ENCODE measurements around the gene NDUFC1. TPM values are rescaled to one million over a fixed set of nuclear protein-coding genes. Genes with fewer than 3 reads are reported as not detected.
"Not testable (repeated sequence)": the region's sequence is repeated elsewhere in the genome, so short reads cannot be mapped to it uniquely, and the experiment has no call there.

Gene NDUFC1
- total RNA-seq, 1 experiment from 2014 or later: 59.1 TPM

GRCh38 chr4:139314047-139314800 lies 11.9 kb upstream of the NDUFC1 start:
- no peak overlapping the region for H4K5ac ChIP-seq (ENCODE audit: insufficient read length, low read depth, low read length)
- H3K9me3 ChIP-seq (ENCODE audit: control insufficient read depth, low read depth, low read length): no peaks in the 10 kb centered on the region
- Mint-ChIP-seq H3K36me3 (ENCODE audit: insufficient read depth in 1 of 3, low read depth in 3 of 3) (peaks cover 4 to 17% (median 5%) of the 10 kb centered on the region in 3 experiments; a peak in 6 of 7 replicates), H3K4me1 (peaks cover 50 to 52% of the 10 kb centered on the region in 2 experiments), H3K4me3 (peak overlapping the region; percentile 1 to 50; a peak in 3 of 5 replicates), H3K27me3 (ENCODE audit: low read depth) (no peaks in the 10 kb centered on the region), H3K9me3 (no peaks in the 10 kb centered on the region), H3K27ac (peak overlapping the region; percentile 91 to 99 (median 93))
- H2BK120ac ChIP-seq (ENCODE audit: low read depth, low read length, poor library complexity, severe bottlenecking): no peak overlapping the region
- no peak overlapping the region for H3K23ac ChIP-seq (ENCODE audit: insufficient read length, low read depth, low read length)
- no peak overlapping the region for H4K8ac ChIP-seq (replicated peaks; ENCODE audit: insufficient read length, low read depth, low read length)
- peaks cover 60% of the 10 kb centered on the region for H3K79me2 ChIP-seq (ENCODE audit: insufficient read depth, low read length)
- no CpG with 5 or more reads among the region's 4 CpGs for WGBS (ENCODE audit: extremely low coverage, insufficient read length, low lambda C conversion rate)
- H3K4me2 ChIP-seq (ENCODE audit: insufficient read depth, insufficient read length, low read length): no peak overlapping the region
- H3K27me3 ChIP-seq (ENCODE audit: insufficient read depth, low read length): no peaks in the 10 kb centered on the region
- no peaks in the 10 kb centered on the region for H3K79me1 ChIP-seq (ENCODE audit: insufficient read depth, low read depth, low read length, poor library complexity, severe bottlenecking)
- no peak overlapping the region for H3K18ac ChIP-seq (ENCODE audit: insufficient read length, low read depth, low read length)
- H4K20me1 ChIP-seq (ENCODE audit: control insufficient read depth, insufficient read depth, insufficient read length): no peaks in the 10 kb centered on the region
- H2BK5ac ChIP-seq (ENCODE audit: insufficient read length, low read length): no peak overlapping the region
- no peak overlapping the region for H2BK15ac ChIP-seq (ENCODE audit: low read depth, low read length)
- no peak overlapping the region for H2AK5ac ChIP-seq (ENCODE audit: insufficient read length, low read length)
- no peak overlapping the region for H3K27ac ChIP-seq (ENCODE audit: insufficient read length, low read depth, low read length)
- no peak overlapping the region for H3K56ac ChIP-seq (ENCODE audit: insufficient read length, low read depth, low read length)
- no peak overlapping the region for H2BK20ac ChIP-seq (ENCODE audit: low read depth, low read length, poor library complexity, severe bottlenecking)
- no peak for DNase-seq
- no peak overlapping the region for H4K91ac ChIP-seq (ENCODE audit: insufficient read length, low read depth, low read length)
- H3T11ph ChIP-seq (ENCODE audit: low read length): no peak overlapping the region
- no peak overlapping the region for H3K4ac ChIP-seq (ENCODE audit: low read depth, low read length)
- no peak overlapping the region for H3K9ac ChIP-seq (ENCODE audit: extremely low read depth, insufficient read length, low read length)
- no peak overlapping the region for H2AFZ ChIP-seq (ENCODE audit: low read length)
- H3K23me2 ChIP-seq (ENCODE audit: insufficient read length, low read depth, low read length, poor library complexity, severe bottlenecking): no peaks in the 10 kb centered on the region
- no peak overlapping the region for H2BK12ac ChIP-seq (ENCODE audit: insufficient read length, low read depth, low read length)
- H3K14ac ChIP-seq (ENCODE audit: insufficient read depth, low read length): no peak overlapping the region
- no peaks in the 10 kb centered on the region; the same call in 1 of the 2 replicates for H3K4me1 ChIP-seq (ENCODE audit: insufficient read depth, low read length)
- no peak for TF ChIP-seq CTCF (conservative IDR thresholded peaks at IDR 0.05)

DNA sequence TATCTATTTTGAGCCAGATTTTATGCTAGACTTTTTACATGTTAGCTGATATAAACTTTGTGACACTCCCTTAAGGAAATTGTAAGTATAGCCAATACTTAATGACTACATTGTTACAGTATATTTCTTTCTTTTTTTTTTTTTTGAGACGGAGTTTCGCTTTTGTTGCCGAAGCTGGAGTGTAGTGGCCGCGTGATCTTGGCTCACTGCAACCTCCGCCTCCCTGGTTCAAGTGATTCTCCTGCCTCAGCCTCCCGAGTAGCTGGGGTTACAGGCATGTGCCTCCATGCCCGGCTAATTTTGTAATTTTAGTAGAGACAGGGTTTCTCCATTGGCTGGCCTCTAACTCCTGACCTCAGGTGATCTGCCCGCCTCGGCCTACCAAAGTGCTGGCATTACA lies 11.1 kb upstream of the NDUFC1 start:
- peaks cover 4 to 18% (median 5%) of the 10 kb centered on the region in 3 experiments; a peak in 6 of 7 replicates for H3K36me3 Mint-ChIP-seq (ENCODE audit: insufficient read depth in 1 of 3, low read depth in 3 of 3)
- peak overlapping the region in 1 of 2 experiments; percentile 45; a peak in 1 of 5 replicates for H3K4me3 Mint-ChIP-seq
- H3K4me1 Mint-ChIP-seq: peaks cover 50 to 52% of the 10 kb centered on the region in 2 experiments
- not testable (repeated sequence) for H4K8ac ChIP-seq (replicated peaks; ENCODE audit: insufficient read length, low read depth, low read length); H3K14ac ChIP-seq (ENCODE audit: insufficient read depth, low read length); H3K4me2 ChIP-seq (ENCODE audit: insufficient read depth, insufficient read length, low read length); H3K27me3 ChIP-seq (ENCODE audit: insufficient read depth, low read length); H4K5ac ChIP-seq (ENCODE audit: insufficient read length, low read depth, low read length); H3K9ac ChIP-seq (ENCODE audit: extremely low read depth, insufficient read length, low read length); H3K56ac ChIP-seq (ENCODE audit: insufficient read length, low read depth, low read length); H3K9me3 Mint-ChIP-seq; H4K20me1 ChIP-seq (ENCODE audit: control insufficient read depth, insufficient read depth, insufficient read length); H2BK15ac ChIP-seq (ENCODE audit: low read depth, low read length); H2BK120ac ChIP-seq (ENCODE audit: low read depth, low read length, poor library complexity, severe bottlenecking); H2BK20ac ChIP-seq (ENCODE audit: low read depth, low read length, poor library complexity, severe bottlenecking); H3K27ac ChIP-seq (ENCODE audit: insufficient read length, low read depth, low read length); H2BK12ac ChIP-seq (ENCODE audit: insufficient read length, low read depth, low read length); H3K4ac ChIP-seq (ENCODE audit: low read depth, low read length); H4K91ac ChIP-seq (ENCODE audit: insufficient read length, low read depth, low read length); H3K4me1 ChIP-seq (ENCODE audit: insufficient read depth, low read length); H3K23ac ChIP-seq (ENCODE audit: insufficient read length, low read depth, low read length); DNase-seq; H2BK5ac ChIP-seq (ENCODE audit: insufficient read length, low read length); H3K9me3 ChIP-seq (ENCODE audit: control insufficient read depth, low read depth, low read length); H3K18ac ChIP-seq (ENCODE audit: insufficient read length, low read depth, low read length); H3K27me3 Mint-ChIP-seq (ENCODE audit: low read depth); H3T11ph ChIP-seq (ENCODE audit: low read length); H3K79me1 ChIP-seq (ENCODE audit: insufficient read depth, low read depth, low read length, poor library complexity, severe bottlenecking); H3K23me2 ChIP-seq (ENCODE audit: insufficient read length, low read depth, low read length, poor library complexity, severe bottlenecking); H2AFZ ChIP-seq (ENCODE audit: low read length); H2AK5ac ChIP-seq (ENCODE audit: insufficient read length, low read length)
- peak overlapping the region in 2 of 3 experiments; percentile 93 to 99; a peak in 5 of 7 replicates for H3K27ac Mint-ChIP-seq
- no CpG with 5 or more reads among the region's 10 CpGs for WGBS (ENCODE audit: extremely low coverage, insufficient read length, low lambda C conversion rate)
- peaks cover 58% of the 10 kb centered on the region for H3K79me2 ChIP-seq (ENCODE audit: insufficient read depth, low read length)

Data from H9 (cell line).